ENCODE data around the gene VMO1. TPM values are rescaled to one million over a fixed set of nuclear protein-coding genes. Genes with fewer than 3 reads are reported as not detected.

Gene VMO1
- total and polyA plus RNA-seq, 9 of the 15 experiments (the other 6 are each of a cell fraction or from before 2014, with no cell fraction given) = 0.31 TPM; not detected in 8

DNA sequence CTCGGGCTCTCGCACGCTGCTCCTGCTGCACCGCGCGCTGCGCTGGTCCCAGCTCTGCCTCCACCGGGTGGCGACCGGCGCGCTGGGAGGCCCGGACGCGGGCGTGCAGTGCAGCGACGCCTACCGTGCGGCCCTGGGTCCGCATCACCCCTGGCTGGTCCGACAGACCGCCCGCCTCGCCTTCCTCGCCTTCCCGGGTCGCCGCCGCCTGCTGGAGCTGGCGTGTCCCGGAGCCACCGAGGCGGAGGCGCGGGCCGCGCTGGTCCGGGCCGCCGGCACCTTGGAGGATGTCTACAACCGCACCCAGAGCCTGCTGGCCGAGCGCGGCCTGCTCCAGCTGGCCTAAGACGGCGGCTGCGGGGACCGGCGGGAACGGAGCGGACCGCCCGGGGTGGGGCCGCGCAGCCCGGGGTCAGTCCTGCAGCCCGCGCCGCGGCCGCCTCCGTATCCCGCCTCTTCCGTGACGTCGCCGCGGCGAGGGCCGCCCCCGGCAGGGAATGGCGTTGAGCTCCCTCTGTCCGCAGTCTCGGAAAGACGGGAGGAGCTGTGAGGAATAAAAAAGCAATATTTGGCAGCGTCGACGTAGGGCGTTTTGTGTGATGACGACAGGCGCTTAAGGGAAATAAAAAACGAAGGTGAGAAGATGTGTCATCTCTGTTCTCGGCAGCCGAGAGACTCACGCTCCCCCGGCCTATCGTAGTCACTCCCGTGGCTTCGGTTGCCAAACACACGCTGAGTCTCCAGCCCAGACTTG is 4.0 kb upstream of the VMO1 start (continued):
- TF ChIP-seq ZNF324 (CRISPR knock-in tag; IDR thresholded peaks at IDR 0.05) = no peak
- no peak for TF ChIP-seq SIN3A (IDR thresholded peaks at IDR 0.05; ENCODE audit: borderline replicate concordance in 2 of 2, control insufficient read depth in 1 of 2, low read depth in 2 of 2, low read length in 2 of 2)
- TF ChIP-seq, protein P1, sequence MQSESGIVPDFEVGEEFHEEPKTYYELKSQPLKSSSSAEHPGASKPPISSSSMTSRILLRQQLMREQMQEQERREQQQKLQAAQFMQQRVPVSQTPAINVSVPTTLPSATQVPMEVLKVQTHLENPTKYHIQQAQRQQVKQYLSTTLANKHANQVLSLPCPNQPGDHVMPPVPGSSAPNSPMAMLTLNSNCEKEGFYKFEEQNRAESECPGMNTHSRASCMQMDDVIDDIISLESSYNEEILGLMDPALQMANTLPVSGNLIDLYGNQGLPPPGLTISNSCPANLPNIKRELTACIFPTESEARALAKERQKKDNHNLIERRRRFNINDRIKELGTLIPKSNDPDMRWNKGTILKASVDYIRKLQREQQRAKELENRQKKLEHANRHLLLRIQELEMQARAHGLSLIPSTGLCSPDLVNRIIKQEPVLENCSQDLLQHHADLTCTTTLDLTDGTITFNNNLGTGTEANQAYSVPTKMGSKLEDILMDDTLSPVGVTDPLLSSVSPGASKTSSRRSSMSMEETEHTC (IDR thresholded peaks at IDR 0.05) = no peak
- TF ChIP-seq, protein P2, sequence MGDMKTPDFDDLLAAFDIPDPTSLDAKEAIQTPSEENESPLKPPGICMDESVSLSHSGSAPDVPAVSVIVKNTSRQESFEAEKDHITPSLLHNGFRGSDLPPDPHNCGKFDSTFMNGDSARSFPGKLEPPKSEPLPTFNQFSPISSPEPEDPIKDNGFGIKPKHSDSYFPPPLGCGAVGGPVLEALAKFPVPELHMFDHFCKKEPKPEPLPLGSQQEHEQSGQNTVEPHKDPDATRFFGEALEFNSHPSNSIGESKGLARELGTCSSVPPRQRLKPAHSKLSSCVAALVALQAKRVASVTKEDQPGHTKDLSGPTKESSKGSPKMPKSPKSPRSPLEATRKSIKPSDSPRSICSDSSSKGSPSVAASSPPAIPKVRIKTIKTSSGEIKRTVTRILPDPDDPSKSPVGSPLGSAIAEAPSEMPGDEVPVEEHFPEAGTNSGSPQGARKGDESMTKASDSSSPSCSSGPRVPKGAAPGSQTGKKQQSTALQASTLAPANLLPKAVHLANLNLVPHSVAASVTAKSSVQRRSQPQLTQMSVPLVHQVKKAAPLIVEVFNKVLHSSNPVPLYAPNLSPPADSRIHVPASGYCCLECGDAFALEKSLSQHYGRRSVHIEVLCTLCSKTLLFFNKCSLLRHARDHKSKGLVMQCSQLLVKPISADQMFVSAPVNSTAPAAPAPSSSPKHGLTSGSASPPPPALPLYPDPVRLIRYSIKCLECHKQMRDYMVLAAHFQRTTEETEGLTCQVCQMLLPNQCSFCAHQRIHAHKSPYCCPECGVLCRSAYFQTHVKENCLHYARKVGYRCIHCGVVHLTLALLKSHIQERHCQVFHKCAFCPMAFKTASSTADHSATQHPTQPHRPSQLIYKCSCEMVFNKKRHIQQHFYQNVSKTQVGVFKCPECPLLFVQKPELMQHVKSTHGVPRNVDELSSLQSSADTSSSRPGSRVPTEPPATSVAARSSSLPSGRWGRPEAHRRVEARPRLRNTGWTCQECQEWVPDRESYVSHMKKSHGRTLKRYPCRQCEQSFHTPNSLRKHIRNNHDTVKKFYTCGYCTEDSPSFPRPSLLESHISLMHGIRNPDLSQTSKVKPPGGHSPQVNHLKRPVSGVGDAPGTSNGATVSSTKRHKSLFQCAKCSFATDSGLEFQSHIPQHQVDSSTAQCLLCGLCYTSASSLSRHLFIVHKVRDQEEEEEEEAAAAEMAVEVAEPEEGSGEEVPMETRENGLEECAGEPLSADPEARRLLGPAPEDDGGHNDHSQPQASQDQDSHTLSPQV (IDR thresholded peaks at IDR 0.05) = peak; percentile 75; the same call in 1 of the 2 replicates
- TF ChIP-seq, protein P3, sequence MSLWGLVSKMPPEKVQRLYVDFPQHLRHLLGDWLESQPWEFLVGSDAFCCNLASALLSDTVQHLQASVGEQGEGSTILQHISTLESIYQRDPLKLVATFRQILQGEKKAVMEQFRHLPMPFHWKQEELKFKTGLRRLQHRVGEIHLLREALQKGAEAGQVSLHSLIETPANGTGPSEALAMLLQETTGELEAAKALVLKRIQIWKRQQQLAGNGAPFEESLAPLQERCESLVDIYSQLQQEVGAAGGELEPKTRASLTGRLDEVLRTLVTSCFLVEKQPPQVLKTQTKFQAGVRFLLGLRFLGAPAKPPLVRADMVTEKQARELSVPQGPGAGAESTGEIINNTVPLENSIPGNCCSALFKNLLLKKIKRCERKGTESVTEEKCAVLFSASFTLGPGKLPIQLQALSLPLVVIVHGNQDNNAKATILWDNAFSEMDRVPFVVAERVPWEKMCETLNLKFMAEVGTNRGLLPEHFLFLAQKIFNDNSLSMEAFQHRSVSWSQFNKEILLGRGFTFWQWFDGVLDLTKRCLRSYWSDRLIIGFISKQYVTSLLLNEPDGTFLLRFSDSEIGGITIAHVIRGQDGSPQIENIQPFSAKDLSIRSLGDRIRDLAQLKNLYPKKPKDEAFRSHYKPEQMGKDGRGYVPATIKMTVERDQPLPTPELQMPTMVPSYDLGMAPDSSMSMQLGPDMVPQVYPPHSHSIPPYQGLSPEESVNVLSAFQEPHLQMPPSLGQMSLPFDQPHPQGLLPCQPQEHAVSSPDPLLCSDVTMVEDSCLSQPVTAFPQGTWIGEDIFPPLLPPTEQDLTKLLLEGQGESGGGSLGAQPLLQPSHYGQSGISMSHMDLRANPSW (CRISPR knock-in tag; IDR thresholded peaks at IDR 0.05) = no peak
- peak; percentile 85; the same call in 1 of the 2 replicates for TF ChIP-seq PHF8 (IDR thresholded peaks at IDR 0.05; ENCODE audit: borderline replicate concordance, low read length)
- peak in 1 of 2 experiments; percentile 57; a peak in 1 of 4 replicates for TF ChIP-seq FOXA3 (CRISPR knock-in tag; conservative IDR thresholded peaks at IDR 0.05 in 1 of 2, IDR thresholded peaks at IDR 0.05 in 1 of 2)
- no peak for TF ChIP-seq HOXB6 (CRISPR knock-in tag; IDR thresholded peaks at IDR 0.05; ENCODE audit: borderline replicate concordance)
- TF ChIP-seq, protein P4, sequence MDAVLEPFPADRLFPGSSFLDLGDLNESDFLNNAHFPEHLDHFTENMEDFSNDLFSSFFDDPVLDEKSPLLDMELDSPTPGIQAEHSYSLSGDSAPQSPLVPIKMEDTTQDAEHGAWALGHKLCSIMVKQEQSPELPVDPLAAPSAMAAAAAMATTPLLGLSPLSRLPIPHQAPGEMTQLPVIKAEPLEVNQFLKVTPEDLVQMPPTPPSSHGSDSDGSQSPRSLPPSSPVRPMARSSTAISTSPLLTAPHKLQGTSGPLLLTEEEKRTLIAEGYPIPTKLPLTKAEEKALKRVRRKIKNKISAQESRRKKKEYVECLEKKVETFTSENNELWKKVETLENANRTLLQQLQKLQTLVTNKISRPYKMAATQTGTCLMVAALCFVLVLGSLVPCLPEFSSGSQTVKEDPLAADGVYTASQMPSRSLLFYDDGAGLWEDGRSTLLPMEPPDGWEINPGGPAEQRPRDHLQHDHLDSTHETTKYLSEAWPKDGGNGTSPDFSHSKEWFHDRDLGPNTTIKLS (IDR thresholded peaks at IDR 0.05; ENCODE audit: borderline replicate concordance, low read depth) = peak; percentile 87
- peak in 1 of 2 experiments; percentile 46; a peak in 1 of 4 replicates for TF ChIP-seq RCOR1 (IDR thresholded peaks at IDR 0.05; ENCODE audit: borderline replicate concordance in 1 of 2, low read depth in 2 of 2, low read length in 2 of 2)
- peak; percentile 85; the same call in 1 of the 2 replicates for TF ChIP-seq RB1 (IDR thresholded peaks at IDR 0.05; ENCODE audit: low read depth)
- TF ChIP-seq ATF1 (CRISPR knock-in tag; IDR thresholded peaks at IDR 0.05) = peak; percentile 27; the same call in 1 of the 2 replicates
- TF ChIP-seq ATF1 (tag; IDR thresholded peaks at IDR 0.05) = peak; percentile 93
- TF ChIP-seq RHOXF2B (CRISPR knock-in tag; conservative IDR thresholded peaks at IDR 0.05) = no peak
